H9 (cell line): Measurements from ENCODE around the gene ZNF345. TPM values are rescaled to one million over a fixed set of nuclear protein-coding genes. Genes with fewer than 3 reads are reported as not detected.
A peak's percentile ranks its signal among the peaks of the same experiment; 100 is the strongest.

Source experiments
- DNase-seq: peaks from one replicate; pipeline ENCODE4 v3.0.0-alpha.2; 2017
- H2AFZ ChIP-seq: one replicate; pipeline ENCODE4 v1.6.1; 2013; ENCODE audit warnings: mild to moderate bottlenecking, low read length, control low read depth, moderate library complexity
- H2AK5ac ChIP-seq: 2 replicates; pipeline ENCODE4 v1.6.1; 2013; ENCODE audit warnings: low read length, control low read depth, mixed read lengths; ENCODE audit not compliant: insufficient read length
- H2BK120ac ChIP-seq: one replicate; pipeline ENCODE4 v1.6.1; 2013; ENCODE audit warnings: low read depth, mild to moderate bottlenecking, low read length, control low read depth, inconsistent platforms; ENCODE audit not compliant: poor library complexity, severe bottlenecking
- H2BK12ac ChIP-seq: 2 replicates; pipeline ENCODE4 v1.6.1; 2013; ENCODE audit warnings: low read length, control low read depth, mixed read lengths, low read depth; ENCODE audit not compliant: insufficient read length
- H2BK15ac ChIP-seq: 2 replicates; pipeline ENCODE4 v1.6.1; 2013; ENCODE audit warnings: low read depth, low read length, control low read depth
- H2BK20ac ChIP-seq: one replicate; pipeline ENCODE4 v1.6.1; 2013; ENCODE audit warnings: low read depth, mild to moderate bottlenecking, low read length, control low read depth, inconsistent platforms; ENCODE audit not compliant: poor library complexity, severe bottlenecking
- H2BK5ac ChIP-seq: 2 replicates; pipeline ENCODE4 v1.6.1; 2013; ENCODE audit warnings: low read length, control low read depth, mixed read lengths; ENCODE audit not compliant: insufficient read length
- H3K14ac ChIP-seq: 2 replicates; pipeline ENCODE4 v1.6.1; 2013; ENCODE audit warnings: low read length, control low read depth; ENCODE audit not compliant: insufficient read depth
- H3K18ac ChIP-seq: 2 replicates; pipeline ENCODE4 v1.6.1; 2013; ENCODE audit warnings: low read depth, mild to moderate bottlenecking, mixed read lengths, low read length, control low read depth; ENCODE audit not compliant: insufficient read length
- H3K23ac ChIP-seq: 2 replicates; pipeline ENCODE4 v1.6.1; 2013; ENCODE audit warnings: low read length, control low read depth, mixed read lengths, low read depth; ENCODE audit not compliant: insufficient read length
- H3K23me2 ChIP-seq: 2 replicates; pipeline ENCODE4 v1.6.1; 2013; ENCODE audit warnings: low read depth, mild to moderate bottlenecking, mixed read lengths, low read length, control low read depth; ENCODE audit not compliant: insufficient read length, poor library complexity, severe bottlenecking
- H3K27ac ChIP-seq: 2 replicates; pipeline ENCODE4 v1.5.1; 2013; ENCODE audit warnings: low read length, control low read depth, mixed read lengths, low read depth; ENCODE audit not compliant: insufficient read length
- H3K27me3 ChIP-seq: 2 replicates; pipeline ENCODE4 v1.6.1; 2013; ENCODE audit warnings: low read length, control low read depth, inconsistent platforms; ENCODE audit not compliant: insufficient read depth
- H3K4ac ChIP-seq: 2 replicates; pipeline ENCODE4 v1.6.1; 2013; ENCODE audit warnings: low read depth, mild to moderate bottlenecking, control low read depth, inconsistent platforms, low read length, moderate library complexity
- H3K4me1 ChIP-seq: 2 replicates; pipeline ENCODE4 v1.6.1; 2013; ENCODE audit warnings: low read length, control low read depth, inconsistent platforms; ENCODE audit not compliant: insufficient read depth
- H3K4me2 ChIP-seq: 2 replicates; pipeline ENCODE4 v1.6.1; 2013; ENCODE audit warnings: low read length, control low read depth, mixed read lengths; ENCODE audit not compliant: insufficient read length, insufficient read depth
- H3K56ac ChIP-seq: 2 replicates; pipeline ENCODE4 v1.6.1; 2013; ENCODE audit warnings: low read depth, mild to moderate bottlenecking, mixed read lengths, low read length, control low read depth; ENCODE audit not compliant: insufficient read length
- H3K79me1 ChIP-seq: 2 replicates; pipeline ENCODE4 v1.6.1; 2013; ENCODE audit warnings: low read depth, mild to moderate bottlenecking, moderate library complexity, low read length, control low read depth, inconsistent platforms; ENCODE audit not compliant: insufficient read depth, poor library complexity, severe bottlenecking
- H3K79me2 ChIP-seq: 2 replicates; pipeline ENCODE4 v1.6.1; 2013; ENCODE audit warnings: low read length, control low read depth, inconsistent platforms; ENCODE audit not compliant: insufficient read depth
- H3K9ac ChIP-seq: 2 replicates; pipeline ENCODE4 v1.6.1; 2013; ENCODE audit warnings: low read length, control low read depth, mixed read lengths; ENCODE audit not compliant: insufficient read length; ENCODE audit errors: extremely low read depth
- H3K9me3 ChIP-seq: one replicate; pipeline ENCODE4 v1.6.1; 2013; ENCODE audit warnings: low read depth, low read length, inconsistent platforms; ENCODE audit not compliant: control insufficient read depth
- H3T11ph ChIP-seq: one replicate; pipeline ENCODE4 v1.6.1; 2013; ENCODE audit warnings: mild to moderate bottlenecking, low read length, control low read depth, inconsistent platforms
- H4K20me1 ChIP-seq: one replicate; pipeline ENCODE4 v1.6.1; 2013; ENCODE audit not compliant: control insufficient read depth, insufficient read length, insufficient read depth
- H4K5ac ChIP-seq: 2 replicates; pipeline ENCODE4 v1.6.1; 2013; ENCODE audit warnings: low read depth, mild to moderate bottlenecking, mixed read lengths, low read length, control low read depth; ENCODE audit not compliant: insufficient read length
- H4K8ac ChIP-seq: replicated peaks from 2 replicates; pipeline ENCODE4 v1.6.1; 2013; ENCODE audit warnings: low read length, control low read depth, mixed read lengths, low read depth; ENCODE audit not compliant: insufficient read length
- H4K91ac ChIP-seq: 2 replicates; pipeline ENCODE4 v1.6.1; 2013; ENCODE audit warnings: low read depth, mild to moderate bottlenecking, moderate library complexity, mixed read lengths, low read length, control low read depth; ENCODE audit not compliant: insufficient read length
- H3K27ac Mint-ChIP-seq, 3 experiments: 2 replicates in 2 of 3; 3 replicates in 1 of 3; pipeline ENCODE4 v1.8.0; 2020 to 2021; ENCODE audit warnings: mixed read lengths in 3 of 3, mild to moderate bottlenecking in 1 of 3, moderate library complexity in 1 of 3
- H3K27me3 Mint-ChIP-seq: 2 replicates; pipeline ENCODE4 v1.8.0; 2021; ENCODE audit warnings: low read depth, mild to moderate bottlenecking, moderate library complexity, mixed read lengths
- H3K36me3 Mint-ChIP-seq, 3 experiments: 2 replicates in 2 of 3; 3 replicates in 1 of 3; pipeline ENCODE4 v1.8.0; 2020 to 2021; ENCODE audit warnings: low read depth in 3 of 3, mixed read lengths in 3 of 3; ENCODE audit not compliant: insufficient read depth in 1 of 3
- H3K4me1 Mint-ChIP-seq, 2 experiments: 2 replicates each; pipeline ENCODE4 v1.8.0; 2020; ENCODE audit warnings: mixed read lengths in 2 of 2
- H3K4me3 Mint-ChIP-seq, 2 experiments: 2 replicates in 1 of 2; 3 replicates in 1 of 2; pipeline ENCODE4 v1.8.0; 2020 to 2021; ENCODE audit warnings: mild to moderate bottlenecking in 2 of 2, mixed read lengths in 2 of 2, moderate library complexity in 1 of 2
- H3K9me3 Mint-ChIP-seq, 2 experiments: 2 replicates in 1 of 2; 3 replicates in 1 of 2; pipeline ENCODE4 v1.8.0; 2020; ENCODE audit warnings: mild to moderate bottlenecking in 2 of 2, mixed read lengths in 2 of 2, moderate library complexity in 1 of 2
- CTCF ChIP-seq: fragments of 200-600 bp; sonication (generic); conservative IDR thresholded peaks from 3 replicates; pipeline ENCODE4 v1.8.0; 2021; ENCODE audit warnings: antibody characterized with exemption, mild to moderate bottlenecking
- WGBS: extraction: QIAGEN DNeasy Blood & Tissue Kit; methylation state at CpG from one replicate; pipeline ENCODE4 v1.1.7; 2013; ENCODE audit warnings: missing lambda C conversion rate, low lambda C conversion rate, mixed read lengths; ENCODE audit not compliant: insufficient read length; ENCODE audit errors: extremely low coverage; 5-methylcytosine and 5-hydroxymethylcytosine counted together
- long read RNA-seq: library from polyadenylated mRNA; unstranded; transcript quantifications from one replicate; pipeline ENCODE4 v2.0.0, GENCODE V29; 2020
- total RNA-seq: library from RNA; stranded (reverse); gene quantifications from 2 replicates; pipeline ENCODE4 v1.2.1, GENCODE V29; 2021

Gene ZNF345
- 5.5 and 6.0 TPM in 2 replicates for total RNA-seq
- long read RNA-seq, transcript ZNF345-202 (3 exons, 1,971 nt): major isoform, 22 of 31 reads
- long read RNA-seq, partial matches to known transcripts: 0 of 31 reads
- long read RNA-seq, other reads (novel, unspliced or antisense): 6 of 31 reads

GRCh38 chr19:36850559-36851442, at the start of gene ZNF345:
ZNF345 (plus strand) TSS chr19:36850876; CDS start chr19:36876831, 25,955 bp downstream.
- no peaks in the 10 kb centered on the region for H3K79me1 ChIP-seq
- peak; percentile 95 for DNase-seq
- H3K9ac ChIP-seq: peak within 1 kb of the TSS; percentile 85
- H4K91ac ChIP-seq: no peak within 1 kb of the TSS
- peak within 1 kb of the TSS; percentile 60 for H2AFZ ChIP-seq
- H3K56ac ChIP-seq: no peak within 1 kb of the TSS
- no peak within 1 kb of the TSS for H3K23ac ChIP-seq
- no peak within 1 kb of the TSS for H2BK15ac ChIP-seq
- H4K8ac ChIP-seq: no peak within 1 kb of the TSS
- no peaks in the 10 kb centered on the region for H3K27me3 ChIP-seq
- H2BK12ac ChIP-seq: no peak within 1 kb of the TSS
- H2BK20ac ChIP-seq: no peak within 1 kb of the TSS
- Mint-ChIP-seq H3K36me3 (peaks cover 28 to 45% (median 43%) of the 10 kb centered on the region in 3 experiments), H3K27me3 (no peaks in the 10 kb centered on the region), H3K4me1 (peaks cover 2 to 3% of the 10 kb centered on the region in 2 experiments), H3K4me3 (no peak within 1 kb of the TSS), H3K27ac (no peak within 1 kb of the TSS), H3K9me3 (peaks cover 17 to 36% of the 10 kb centered on the region in 2 experiments)
- no peak within 1 kb of the TSS for H2AK5ac ChIP-seq
- H3K4me1 ChIP-seq: no peaks in the 10 kb centered on the region
- no peaks in the 10 kb centered on the region; the same call in 1 of the 2 replicates for H3K79me2 ChIP-seq
- WGBS: no CpG with 5 or more reads among the region's 43 CpGs
- no peak within 1 kb of the TSS for H3K27ac ChIP-seq
- no peaks in the 10 kb centered on the region for H4K20me1 ChIP-seq
- H3K4ac ChIP-seq: no peak within 1 kb of the TSS
- no peak within 1 kb of the TSS for H2BK120ac ChIP-seq
- no peaks in the 10 kb centered on the region for H3K9me3 ChIP-seq
- H2BK5ac ChIP-seq: no peak within 1 kb of the TSS
- no peak for TF ChIP-seq CTCF
- H3K4me2 ChIP-seq: peak within 1 kb of the TSS; percentile 93
- H3K23me2 ChIP-seq: peaks cover 11% of the 10 kb centered on the region
- H3T11ph ChIP-seq: no peak within 1 kb of the TSS
- peak within 1 kb of the TSS; percentile 72 for H3K14ac ChIP-seq
- H3K18ac ChIP-seq: peak within 1 kb of the TSS; percentile 40
- H4K5ac ChIP-seq: peak within 1 kb of the TSS; percentile 46
